ENCODE data around the gene TIMP4.

DNA sequence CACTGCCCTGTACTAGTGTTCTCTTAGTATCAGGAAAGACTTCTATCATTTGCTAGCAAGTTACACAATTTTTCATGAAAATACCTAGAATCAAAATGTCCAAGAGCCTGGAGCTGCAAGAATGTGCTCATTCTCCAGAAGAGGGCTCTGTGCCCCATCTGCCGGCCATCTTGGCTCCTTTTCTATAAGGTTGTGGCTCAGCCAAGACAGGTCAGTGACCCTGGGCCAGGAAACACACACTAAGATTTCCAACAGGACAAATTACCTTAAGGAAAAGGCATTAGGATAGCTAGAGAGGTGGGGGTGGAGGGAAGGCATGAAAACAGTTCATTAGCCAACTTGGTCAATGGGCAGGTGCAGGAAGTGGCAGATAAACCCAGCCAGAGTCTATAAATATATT is 20.7 kb downstream of the TIMP4 start:
- TF ChIP-seq POLR2A (IDR thresholded peaks at IDR 0.05) (no peak), POLR2AphosphoS5 (IDR thresholded peaks at IDR 0.05) (no peak)
- TF ChIP-seq, protein P1, sequence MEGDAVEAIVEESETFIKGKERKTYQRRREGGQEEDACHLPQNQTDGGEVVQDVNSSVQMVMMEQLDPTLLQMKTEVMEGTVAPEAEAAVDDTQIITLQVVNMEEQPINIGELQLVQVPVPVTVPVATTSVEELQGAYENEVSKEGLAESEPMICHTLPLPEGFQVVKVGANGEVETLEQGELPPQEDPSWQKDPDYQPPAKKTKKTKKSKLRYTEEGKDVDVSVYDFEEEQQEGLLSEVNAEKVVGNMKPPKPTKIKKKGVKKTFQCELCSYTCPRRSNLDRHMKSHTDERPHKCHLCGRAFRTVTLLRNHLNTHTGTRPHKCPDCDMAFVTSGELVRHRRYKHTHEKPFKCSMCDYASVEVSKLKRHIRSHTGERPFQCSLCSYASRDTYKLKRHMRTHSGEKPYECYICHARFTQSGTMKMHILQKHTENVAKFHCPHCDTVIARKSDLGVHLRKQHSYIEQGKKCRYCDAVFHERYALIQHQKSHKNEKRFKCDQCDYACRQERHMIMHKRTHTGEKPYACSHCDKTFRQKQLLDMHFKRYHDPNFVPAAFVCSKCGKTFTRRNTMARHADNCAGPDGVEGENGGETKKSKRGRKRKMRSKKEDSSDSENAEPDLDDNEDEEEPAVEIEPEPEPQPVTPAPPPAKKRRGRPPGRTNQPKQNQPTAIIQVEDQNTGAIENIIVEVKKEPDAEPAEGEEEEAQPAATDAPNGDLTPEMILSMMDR (IDR thresholded peaks at IDR 0.05): peak in 1 of 3 donors; percentile 16
